K562 (cell line): ENCODE results near the gene ABCC5. TPM values are rescaled to one million over a fixed set of nuclear protein-coding genes. Genes with fewer than 3 reads are reported as not detected.
A peak's percentile ranks its signal among the peaks of the same experiment; 100 is the strongest.

ENCODE experiments used
- ATAC-seq: fragments of 200-7000 bp; cut with Tn5 transposase; 3 replicates; pipeline ENCODE4 v1.9.1; 2020; ENCODE audit warnings: moderate library complexity
- BruUV-seq: library from RNA; stranded (reverse); fragments of 400-500 nt; replicated peaks from 2 replicates; lab custom pipeline; 2021; lab: Mats Ljungman, UMichigan
- CTCF ChIA-PET: fragments of 300-600 bp; formaldehyde crosslinking; extraction: SDS; loops from one replicate; lab custom pipeline; 2021; ENCODE audit warnings: low intra/inter-chr PET ratio; lab: Yijun Ruan, JAX
- POLR2A ChIA-PET: fragments of 300-600, 350-650 bp; sonication (Branson Sonifier 250); formaldehyde crosslinking; extraction: SDS; loops from one replicate; lab custom pipeline; 2021; ENCODE audit warnings: antibody characterized with exemption, inconsistent platforms; lab: Yijun Ruan, JAX
- DNase-seq, 4 experiments: peaks; one replicate each; pipeline versions ENCODE4 v3.0.0 to v3.0.0-alpha.2; 2011 to 2018; ENCODE audit warnings: low spot score in 3 of 4, mixed read lengths in 3 of 4; ENCODE audit errors: extremely low read depth in 1 of 4
- FAIRE-seq: peaks from 2 replicates; lab custom pipeline; 2011; peaks lifted over from hg19 to GRCh38; lab: Jason Lieb, UNC
- H2AFZ ChIP-seq: 2 replicates; pipeline ENCODE4 v1.6.0; 2011; ENCODE audit warnings: low read depth, low read length, control low read depth, inconsistent platforms
- H3K27ac ChIP-seq: fragments of 200-600 bp; 3 replicates; pipeline ENCODE4 v1.8.0; 2011; ENCODE audit warnings: low read depth, mild to moderate bottlenecking, control low read depth, inconsistent platforms, low read length, moderate library complexity, mixed read lengths; ENCODE audit errors: extremely low read depth
- H3K27me3 ChIP-seq, 2 experiments: fragments of 300-600 bp in 1 of 2; 2 replicates in 1 of 2; 3 replicates in 1 of 2; pipeline versions ENCODE4 v1.6.0 to v1.8.0; 2011; ENCODE audit warnings: inconsistent platforms in 2 of 2, low read length in 2 of 2, mild to moderate bottlenecking in 1 of 2, mixed read lengths in 1 of 2, moderate library complexity in 1 of 2; ENCODE audit not compliant: control insufficient read depth in 2 of 2, insufficient read depth in 2 of 2
- H3K36me3 ChIP-seq: fragments of 300-600 bp; 3 replicates; pipeline ENCODE4 v1.8.0; 2011; ENCODE audit warnings: mild to moderate bottlenecking, low read length, inconsistent platforms; ENCODE audit not compliant: control insufficient read depth, insufficient read depth
- H3K4me1 ChIP-seq, 2 experiments: fragments of 200-600 bp in 1 of 2; replicated peaks in 1 of 2; 2 replicates in 1 of 2; 3 replicates in 1 of 2; pipeline versions ENCODE4 v1.5.1 to v1.8.0; 2011; ENCODE audit warnings: inconsistent platforms in 2 of 2, low read length in 2 of 2, mild to moderate bottlenecking in 1 of 2, mixed read lengths in 1 of 2, moderate library complexity in 1 of 2; ENCODE audit not compliant: control insufficient read depth in 2 of 2, insufficient read depth in 2 of 2
- H3K4me2 ChIP-seq: 2 replicates; pipeline ENCODE4 v1.6.1; 2011; ENCODE audit warnings: low read length, control low read depth, inconsistent platforms, mixed read lengths; ENCODE audit not compliant: insufficient read depth
- H3K4me3 ChIP-seq: fragments of 200-600 bp; sonication (generic), shearing (Covaris generic); 2 replicates; pipeline ENCODE4 v1.5.1; 2016; ENCODE audit warnings: control low read depth, inconsistent platforms
- H3K79me2 ChIP-seq: fragments of 200-600 bp; 3 replicates; pipeline ENCODE4 v1.8.0; 2011; ENCODE audit warnings: low read length, inconsistent platforms; ENCODE audit not compliant: control insufficient read depth, insufficient read depth
- H3K9ac ChIP-seq, 2 experiments: 2 replicates each; pipeline versions ENCODE4 v1.6.0 to v1.6.1; 2011; ENCODE audit warnings: low read depth in 2 of 2, low read length in 2 of 2, control low read depth in 1 of 2, inconsistent platforms in 1 of 2, mild to moderate bottlenecking in 1 of 2, mixed read lengths in 1 of 2; ENCODE audit not compliant: insufficient read depth in 1 of 2
- H3K9me1 ChIP-seq: one replicate; pipeline ENCODE4 v1.6.0; 2011; ENCODE audit warnings: inconsistent platforms, mild to moderate bottlenecking, low read length, moderate library complexity; ENCODE audit not compliant: control insufficient read depth, insufficient read depth
- H3K9me3 ChIP-seq: replicated peaks from 2 replicates; pipeline ENCODE4 v1.5.1; 2011; ENCODE audit warnings: low read depth, low read length, inconsistent platforms; ENCODE audit not compliant: control insufficient read depth, insufficient read depth
- H4K20me1 ChIP-seq: replicated peaks from 2 replicates; pipeline ENCODE4 v1.6.1; 2011; ENCODE audit warnings: low read length, inconsistent platforms, mixed read lengths; ENCODE audit not compliant: control insufficient read depth, insufficient read depth
- FUS ChIP-seq: fragments of 200-400 bp; formaldehyde crosslinking; optimal IDR thresholded peaks from 2 replicates; pipeline ENCODE3; 2017; ENCODE audit warnings: low read depth, low read length
- GTF2A2 ChIP-seq: IDR thresholded peaks from 2 replicates; pipeline ENCODE4 v1.6.1; 2016; ENCODE audit warnings: mild to moderate bottlenecking, missing genetic modification characterization, missing compliant biosample characterization
- TBP ChIP-seq: optimal IDR thresholded peaks from 2 replicates; pipeline ENCODE3; 2011; ENCODE audit warnings: low read depth, low read length, improper control_type of control experiment
- TFAM ChIP-seq: fragments of 250-450 bp; sonication (Bioruptor Pico); conservative IDR thresholded peaks from 2 replicates; pipeline ENCODE4 v1.5.0; 2021; ENCODE audit warnings: mild to moderate bottlenecking, moderate library complexity
- USF2 ChIP-seq: sonication (generic); formaldehyde crosslinking; IDR thresholded peaks from 2 replicates; pipeline ENCODE4 v1.5.0; 2020; ENCODE audit warnings: missing genetic modification reagents
- ZFPM2 ChIP-seq: fragments of 250-450 bp; sonication (Bioruptor Pico); IDR thresholded peaks from 2 replicates; pipeline ENCODE4 v1.5.1; 2022; ENCODE audit warnings: mild to moderate bottlenecking
- WGBS: fragments of 100-300 bp; shearing (Covaris generic); methylation state at CpG from one replicate; pipeline ENCODE4 v1.1.6; 2016; ENCODE audit warnings: low coverage, mixed read lengths; ENCODE audit not compliant: insufficient coverage; ENCODE audit errors: missing lambda C conversion rate; 5-methylcytosine and 5-hydroxymethylcytosine counted together
- in situ Hi-C: fragments of 300-500 bp; cut with MboI; formaldehyde crosslinking; loops from 4 replicates; pipeline ENCODE4 v1.15.0; 2018; ENCODE audit warnings: inconsistent platforms, mixed read lengths
- intact Hi-C: fragments of 100-400 bp; cut with micrococcal nuclease; formaldehyde crosslinking; loops from 2 replicates; pipeline ENCODE4 v1.14.2; 2022
- polyA plus RNA-seq, 8 experiments: library from polyadenylated mRNA; depleted of rRNA in 4 of 8; stranded (reverse) in 5 of 8; unstranded in 3 of 8; fragments of >200 nt; fragmentation: Nextera tagmentation in 2 of 8; fragmentation: Illumina TruSeq in 1 of 8; extraction: Ambion mirVana in 2 of 8; extraction: Trizol in 1 of 8; gene quantifications; 2 replicates each; pipeline versions ENCODE4 v1.2.1 to v1.2.3, GENCODE V29; 2011 to 2014; ENCODE audit warnings: inconsistent platforms in 1 of 8, missing spikeins in 1 of 8
- total RNA-seq, 7 experiments: library from RNA; depleted of rRNA in 6 of 7; stranded (reverse); fragments of >200 nt in 6 of 7; fragmentation: Illumina TruSeq in 2 of 7; extraction: Trizol in 2 of 7; gene quantifications; 2 replicates each; pipeline versions ENCODE4 v1.2.1 to v1.2.3, GENCODE V29; 2011 to 2021; ENCODE audit warnings: low replicate concordance in 1 of 7
- TF ChIP-seq, protein P1 (sequence below): sonication (generic); formaldehyde crosslinking; IDR thresholded peaks from 2 replicates; pipeline ENCODE4 v1.8.1; 2023; ENCODE audit warnings: mild to moderate bottlenecking, missing genetic modification reagents
- TF ChIP-seq, protein P2 (sequence below): sonication (generic); formaldehyde crosslinking; IDR thresholded peaks from 2 replicates; pipeline ENCODE4 v1.8.0; 2022; ENCODE audit warnings: missing genetic modification reagents, mild to moderate bottlenecking, moderate library complexity, borderline replicate concordance
- TF ChIP-seq, protein P3 (sequence below), 2 experiments: fragments of 450-650 bp; formaldehyde crosslinking in 1 of 2; IDR thresholded peaks; 2 replicates each; pipeline versions ENCODE4 v1.4.0 to v1.6.1; 2014 to 2020; ENCODE audit warnings: mild to moderate bottlenecking in 2 of 2, borderline replicate concordance in 1 of 2, low read depth in 1 of 2

Gene ABCC5
- total and polyA plus RNA-seq, 9 of the 15 experiments (the other 6 are each of a cell fraction or from before 2014, with no cell fraction given), result 22.0 to 53.0 (median 41.9) TPM

- Histone ChIP-seq H3K9ac (0 out of 4 replicates have a peak overlapping the region, but pooled peaks of 1 of the 2 experiments have one; percentile 31), H3K4me2 (peak overlapping the region; percentile 46; the same call in 1 of the 2 replicates), H3K36me3 (peaks cover 46% of the 10 kb centered on the region; the same call in 2 of the 3 replicates), H3K9me1 (peaks cover 15% of the 10 kb centered on the region), H4K20me1 (peaks cover 17% of the 10 kb centered on the region), H3K4me1 (peaks cover 11 to 28% of the 10 kb centered on the region in 2 experiments), H3K27ac (peak overlapping the region; percentile 60; the same call in 1 of the 3 replicates), H2AFZ (no peak overlapping the region), H3K27me3 (no peaks in the 10 kb centered on the region), H3K79me2 (peaks cover 75% of the 10 kb centered on the region), H3K9me3 (no peaks in the 10 kb centered on the region), H3K4me3 (no peak overlapping the region)
- DNase-seq, result peak in 2 of 4 experiments; percentile 30 to 45
- ChIA-PET CTCF (no interaction called here), POLR2A (interaction anchor here (1.0 to 1.3 kb wide), 2 partner anchors 20 to 35 kb away, joined by 3 to 4 read pairs; no protein-coding TSS in a partner anchor)
- ATAC-seq, result peak; percentile 78
- WGBS, result 49% methylated on average over 8 of the region's 8 CpGs
- intact Hi-C loops, result no loop called here
- peak; percentile 85 for FAIRE-seq
- in situ Hi-C loops, result no loop called here
- BruUV-seq, result no TSS peak
- TF ChIP-seq FUS, result no peak
- TF ChIP-seq, protein P1, sequence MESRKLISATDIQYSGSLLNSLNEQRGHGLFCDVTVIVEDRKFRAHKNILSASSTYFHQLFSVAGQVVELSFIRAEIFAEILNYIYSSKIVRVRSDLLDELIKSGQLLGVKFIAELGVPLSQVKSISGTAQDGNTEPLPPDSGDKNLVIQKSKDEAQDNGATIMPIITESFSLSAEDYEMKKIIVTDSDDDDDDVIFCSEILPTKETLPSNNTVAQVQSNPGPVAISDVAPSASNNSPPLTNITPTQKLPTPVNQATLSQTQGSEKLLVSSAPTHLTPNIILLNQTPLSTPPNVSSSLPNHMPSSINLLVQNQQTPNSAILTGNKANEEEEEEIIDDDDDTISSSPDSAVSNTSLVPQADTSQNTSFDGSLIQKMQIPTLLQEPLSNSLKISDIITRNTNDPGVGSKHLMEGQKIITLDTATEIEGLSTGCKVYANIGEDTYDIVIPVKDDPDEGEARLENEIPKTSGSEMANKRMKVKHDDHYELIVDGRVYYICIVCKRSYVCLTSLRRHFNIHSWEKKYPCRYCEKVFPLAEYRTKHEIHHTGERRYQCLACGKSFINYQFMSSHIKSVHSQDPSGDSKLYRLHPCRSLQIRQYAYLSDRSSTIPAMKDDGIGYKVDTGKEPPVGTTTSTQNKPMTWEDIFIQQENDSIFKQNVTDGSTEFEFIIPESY (CRISPR knock-in tag), result 0 out of 2 replicates have a peak, but pooled peaks have one; percentile 47
- no peak for TF ChIP-seq USF2 (CRISPR knock-in tag)
- TF ChIP-seq GTF2A2 (tag), result no peak
- TF ChIP-seq ZFPM2 (CRISPR knock-in tag), result no peak
- TF ChIP-seq TBP, result no peak
- TF ChIP-seq TFAM (CRISPR knock-in tag), result no peak
- TF ChIP-seq, protein P2, sequence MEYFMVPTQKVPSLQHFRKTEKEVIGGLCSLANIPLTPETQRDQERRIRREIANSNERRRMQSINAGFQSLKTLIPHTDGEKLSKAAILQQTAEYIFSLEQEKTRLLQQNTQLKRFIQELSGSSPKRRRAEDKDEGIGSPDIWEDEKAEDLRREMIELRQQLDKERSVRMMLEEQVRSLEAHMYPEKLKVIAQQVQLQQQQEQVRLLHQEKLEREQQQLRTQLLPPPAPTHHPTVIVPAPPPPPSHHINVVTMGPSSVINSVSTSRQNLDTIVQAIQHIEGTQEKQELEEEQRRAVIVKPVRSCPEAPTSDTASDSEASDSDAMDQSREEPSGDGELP, result peak; percentile 85
- TF ChIP-seq, protein P3, sequence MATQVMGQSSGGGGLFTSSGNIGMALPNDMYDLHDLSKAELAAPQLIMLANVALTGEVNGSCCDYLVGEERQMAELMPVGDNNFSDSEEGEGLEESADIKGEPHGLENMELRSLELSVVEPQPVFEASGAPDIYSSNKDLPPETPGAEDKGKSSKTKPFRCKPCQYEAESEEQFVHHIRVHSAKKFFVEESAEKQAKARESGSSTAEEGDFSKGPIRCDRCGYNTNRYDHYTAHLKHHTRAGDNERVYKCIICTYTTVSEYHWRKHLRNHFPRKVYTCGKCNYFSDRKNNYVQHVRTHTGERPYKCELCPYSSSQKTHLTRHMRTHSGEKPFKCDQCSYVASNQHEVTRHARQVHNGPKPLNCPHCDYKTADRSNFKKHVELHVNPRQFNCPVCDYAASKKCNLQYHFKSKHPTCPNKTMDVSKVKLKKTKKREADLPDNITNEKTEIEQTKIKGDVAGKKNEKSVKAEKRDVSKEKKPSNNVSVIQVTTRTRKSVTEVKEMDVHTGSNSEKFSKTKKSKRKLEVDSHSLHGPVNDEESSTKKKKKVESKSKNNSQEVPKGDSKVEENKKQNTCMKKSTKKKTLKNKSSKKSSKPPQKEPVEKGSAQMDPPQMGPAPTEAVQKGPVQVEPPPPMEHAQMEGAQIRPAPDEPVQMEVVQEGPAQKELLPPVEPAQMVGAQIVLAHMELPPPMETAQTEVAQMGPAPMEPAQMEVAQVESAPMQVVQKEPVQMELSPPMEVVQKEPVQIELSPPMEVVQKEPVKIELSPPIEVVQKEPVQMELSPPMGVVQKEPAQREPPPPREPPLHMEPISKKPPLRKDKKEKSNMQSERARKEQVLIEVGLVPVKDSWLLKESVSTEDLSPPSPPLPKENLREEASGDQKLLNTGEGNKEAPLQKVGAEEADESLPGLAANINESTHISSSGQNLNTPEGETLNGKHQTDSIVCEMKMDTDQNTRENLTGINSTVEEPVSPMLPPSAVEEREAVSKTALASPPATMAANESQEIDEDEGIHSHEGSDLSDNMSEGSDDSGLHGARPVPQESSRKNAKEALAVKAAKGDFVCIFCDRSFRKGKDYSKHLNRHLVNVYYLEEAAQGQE (IDR thresholded peaks at IDR 0.05; ENCODE audit: borderline replicate concordance), result no peak
- TF ChIP-seq, protein P3 (CRISPR knock-in tag; IDR thresholded peaks at IDR 0.05; ENCODE audit: low read depth), result no peak
Observed at GRCh38 chr3:183878071-183878470, 139.6 kb downstream of the ABCC5 start.
